ENCODE results near the gene KCNMB1.

Gene KCNMB1

GRCh38 chr5:170333161-170333910, 55.8 kb downstream of the KCNMB1 start:
- Histone ChIP-seq H3K4me1 (ENCODE audit: control insufficient read depth, insufficient read depth, low read length) (peaks cover 13% of the 10 kb centered on the region), H3K9ac (ENCODE audit: low read length) (no peak overlapping the region), H3K4me3 (ENCODE audit: low read length) (no peak overlapping the region), H3K9me3 (ENCODE audit: control insufficient read depth, low read length) (no peaks in the 10 kb centered on the region), H3K27me3 (ENCODE audit: control insufficient read depth, insufficient read depth, low read length) (no peaks in the 10 kb centered on the region), H3K36me3 (ENCODE audit: control insufficient read depth, insufficient read depth, low read length) (no peaks in the 10 kb centered on the region)

GRCh38 chr5:170332058-170332457, 57.1 kb downstream of the KCNMB1 start:
- Histone ChIP-seq H3K9ac (ENCODE audit: low read length) (no peak overlapping the region), H3K27me3 (ENCODE audit: control insufficient read depth, insufficient read depth, low read length) (no peaks in the 10 kb centered on the region), H3K36me3 (ENCODE audit: control insufficient read depth, insufficient read depth, low read length) (no peaks in the 10 kb centered on the region), H3K4me3 (ENCODE audit: low read length) (no peak overlapping the region), H3K4me1 (ENCODE audit: control insufficient read depth, insufficient read depth, low read length) (peaks cover 13% of the 10 kb centered on the region), H3K9me3 (ENCODE audit: control insufficient read depth, low read length) (no peaks in the 10 kb centered on the region)

GRCh38 chr5:170330568-170331054, 58.6 kb downstream of the KCNMB1 start:
- Histone ChIP-seq H3K4me3 (ENCODE audit: low read length) (no peak overlapping the region), H3K9ac (ENCODE audit: low read length) (no peak overlapping the region), H3K9me3 (ENCODE audit: control insufficient read depth, low read length) (no peaks in the 10 kb centered on the region), H3K27me3 (ENCODE audit: control insufficient read depth, insufficient read depth, low read length) (no peaks in the 10 kb centered on the region), H3K4me1 (ENCODE audit: control insufficient read depth, insufficient read depth, low read length) (peaks cover 13% of the 10 kb centered on the region), H3K36me3 (ENCODE audit: control insufficient read depth, insufficient read depth, low read length) (no peaks in the 10 kb centered on the region)

- no peaks in the 10 kb centered on the region for H3K27me3 ChIP-seq (ENCODE audit: control insufficient read depth, insufficient read depth, low read length)
- no peak overlapping the region for H3K9ac ChIP-seq (ENCODE audit: low read length)
- H3K36me3 ChIP-seq (ENCODE audit: control insufficient read depth, insufficient read depth, low read length): no peaks in the 10 kb centered on the region
- peaks cover 13% of the 10 kb centered on the region for H3K4me1 ChIP-seq (ENCODE audit: control insufficient read depth, insufficient read depth, low read length)
- no peak overlapping the region for H3K4me3 ChIP-seq (ENCODE audit: low read length)
- H3K9me3 ChIP-seq (ENCODE audit: control insufficient read depth, low read length): no peaks in the 10 kb centered on the region
Observed at GRCh38 chr5:170329524-170329923, 59.6 kb downstream of the KCNMB1 start.

GRCh38 chr5:170327829-170328228, 61.3 kb downstream of the KCNMB1 start:
- Histone ChIP-seq H3K9me3 (ENCODE audit: control insufficient read depth, low read length) (no peaks in the 10 kb centered on the region), H3K4me3 (ENCODE audit: low read length) (no peak overlapping the region)

GRCh38 chr5:170327168-170327567, 62.0 kb downstream of the KCNMB1 start:
- no peaks in the 10 kb centered on the region for H3K36me3 ChIP-seq (ENCODE audit: control insufficient read depth, insufficient read depth, low read length)
- no peak overlapping the region for H3K9ac ChIP-seq (ENCODE audit: low read length)
- H3K9me3 ChIP-seq (ENCODE audit: control insufficient read depth, low read length): no peaks in the 10 kb centered on the region
- H3K4me3 ChIP-seq (ENCODE audit: low read length): no peak overlapping the region
- peaks cover 13% of the 10 kb centered on the region for H3K4me1 ChIP-seq (ENCODE audit: control insufficient read depth, insufficient read depth, low read length)
- H3K27me3 ChIP-seq (ENCODE audit: control insufficient read depth, insufficient read depth, low read length): no peaks in the 10 kb centered on the region

More at GRCh38 chr5:170327829-170328228, 61.3 kb downstream of the KCNMB1 start:
- Histone ChIP-seq H3K9ac (ENCODE audit: low read length) (no peak overlapping the region), H3K36me3 (ENCODE audit: control insufficient read depth, insufficient read depth, low read length) (no peaks in the 10 kb centered on the region), H3K27me3 (ENCODE audit: control insufficient read depth, insufficient read depth, low read length) (no peaks in the 10 kb centered on the region), H3K4me1 (ENCODE audit: control insufficient read depth, insufficient read depth, low read length) (peaks cover 13% of the 10 kb centered on the region)
